Stimulated activated CD8-positive, alpha-beta memory T cell treated with anti-CD3 and anti-CD28 coated beads, Interleukin-7, amount 100 ng/mL, for 1 hour (primary cell): ENCODE data around the gene AKAP6.
"Not testable (repeated sequence)": the region's sequence is repeated elsewhere in the genome, so short reads cannot be mapped to it uniquely, and the experiment has no call there.

ENCODE experiments used
- DNase-seq, 2 donors: peaks; one replicate each; pipeline ENCODE4 v3.0.0-alpha.2; 2020; ENCODE audit warnings: low read depth in 2 of 2

AKAP6 gene

DNA sequence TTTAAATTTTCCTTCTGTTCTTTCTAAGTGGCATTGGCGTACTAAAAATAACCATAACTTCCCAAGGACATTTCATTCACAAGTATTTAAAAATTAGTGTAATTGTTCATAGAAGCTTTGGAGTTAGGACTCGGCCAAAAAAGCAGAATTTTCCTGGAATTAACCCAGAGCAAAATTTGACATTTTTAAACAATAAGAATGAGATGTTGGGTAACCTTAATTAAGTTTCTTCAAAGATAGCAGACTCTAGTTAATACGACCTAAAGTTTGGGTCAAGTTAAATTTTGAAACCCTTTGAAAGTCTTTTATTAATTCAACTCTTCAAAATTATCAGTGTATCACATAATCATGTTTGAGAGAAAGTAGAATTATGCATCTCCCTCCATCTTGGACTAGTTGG lies 118.3 kb downstream of the AKAP6 start:
- DNase-seq: no peak

GRCh38 chr14:32449648-32450047 lies 120.5 kb downstream of the AKAP6 start:
- no peak for DNase-seq

GRCh38 chr14:32450919-32451675 lies 122.0 kb downstream of the AKAP6 start:
- no peak for DNase-seq

DNA sequence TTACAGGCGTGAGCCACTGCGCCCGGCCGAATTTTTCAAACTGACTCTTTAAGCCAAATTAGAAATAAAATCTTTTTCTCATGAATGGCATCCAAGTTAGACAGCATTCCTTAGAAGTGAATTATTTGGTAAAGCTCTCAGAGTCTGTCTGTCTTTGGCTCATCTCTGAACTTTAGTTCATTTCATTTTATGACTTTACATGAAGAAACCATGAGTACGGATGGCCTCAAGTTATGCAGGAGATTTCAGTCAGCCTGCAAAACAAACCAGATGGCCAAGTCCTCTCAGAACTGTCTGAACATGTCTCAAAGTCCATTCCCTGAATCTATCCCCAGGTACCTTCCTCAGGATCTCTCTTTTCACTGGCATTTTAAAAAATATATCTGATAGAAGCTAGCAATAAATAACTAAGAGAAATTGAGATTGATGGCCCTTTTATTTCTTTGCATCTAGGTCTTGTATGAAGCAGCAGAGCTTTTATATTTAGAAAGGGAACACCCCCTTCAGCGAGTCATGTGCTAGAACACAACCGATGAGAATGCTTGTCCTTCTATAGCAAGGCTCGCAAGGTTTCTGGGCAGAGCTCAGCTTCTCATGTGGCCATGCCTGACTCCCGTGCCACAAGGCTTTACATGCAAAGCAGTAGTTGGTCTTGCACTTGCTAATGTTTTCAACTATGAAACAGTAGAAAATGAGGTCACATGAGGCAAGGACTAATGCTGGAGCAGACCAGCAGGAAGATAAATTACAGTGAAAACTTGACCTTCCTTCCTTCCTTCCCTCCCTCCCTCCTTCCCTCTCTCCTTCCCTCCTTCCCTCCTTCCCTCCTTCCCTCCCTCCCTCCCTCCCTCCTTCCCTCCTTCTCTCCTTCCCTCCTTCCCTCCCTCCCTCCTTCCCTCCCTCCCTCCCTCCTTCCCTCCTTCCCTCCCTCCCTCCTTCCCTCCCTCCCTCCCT lies 125.0 kb downstream of the AKAP6 start:
- DNase-seq: no peak

DNA sequence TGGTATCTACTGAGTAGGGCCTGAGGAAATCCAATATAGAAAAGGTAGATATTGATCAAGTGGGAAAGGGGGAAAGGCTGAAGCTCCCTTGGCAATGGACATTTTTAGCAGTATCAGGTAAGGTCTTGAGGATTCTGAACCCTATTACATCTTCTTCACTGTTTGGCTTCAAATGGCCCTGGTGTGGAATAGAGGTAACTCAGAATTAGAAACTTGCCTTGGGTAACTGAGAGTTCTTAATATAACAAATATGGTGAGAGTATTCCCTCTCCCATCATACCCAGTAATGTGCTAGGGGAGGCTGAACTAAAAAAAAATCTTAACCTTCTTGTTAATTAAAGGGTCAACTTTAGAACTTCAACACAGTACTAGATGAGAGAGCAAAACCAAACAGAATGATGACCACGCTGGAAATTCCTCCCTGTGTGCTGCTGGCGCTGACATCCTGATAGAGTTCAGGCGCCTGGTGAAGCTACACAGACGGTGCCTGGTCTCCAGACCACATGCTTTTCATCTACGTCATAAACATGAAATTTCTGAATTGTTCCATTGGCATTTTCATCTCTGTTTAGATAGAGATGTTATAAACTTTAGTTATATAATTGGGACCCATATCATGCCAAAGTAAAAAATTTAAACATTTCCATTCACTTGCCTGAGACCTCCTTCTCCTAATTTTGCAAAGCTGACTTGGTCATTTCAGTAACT lies 128.3 kb downstream of the AKAP6 start:
- no peak for DNase-seq

- DNase-seq: no peak
Observed at GRCh38 chr14:32458720-32459119, 129.6 kb downstream of the AKAP6 start.

GRCh38 chr14:32460267-32460666 lies 131.2 kb downstream of the AKAP6 start:
- DNase-seq: no peak

- DNase-seq: not testable (repeated sequence)
Observed at GRCh38 chr14:32462553-32462952, 133.5 kb downstream of the AKAP6 start.

DNA sequence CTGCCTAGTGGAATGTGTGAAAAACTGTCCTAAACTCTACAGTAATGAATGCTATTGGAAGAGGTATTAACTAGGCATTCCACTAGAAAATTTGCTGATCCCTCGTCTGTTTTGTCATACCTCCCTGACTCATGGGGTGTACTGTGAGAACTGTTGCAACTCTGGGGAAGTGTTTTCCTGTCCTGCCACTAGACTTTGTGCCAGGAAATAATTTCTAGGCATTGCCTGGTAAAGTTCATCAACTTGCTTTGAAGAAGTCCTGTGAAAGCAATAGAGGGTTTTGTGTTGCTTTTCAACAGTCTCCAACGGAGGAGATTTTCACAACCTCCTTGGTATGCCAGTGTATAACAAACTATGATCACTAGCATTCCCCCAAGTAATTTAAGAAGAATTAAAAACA lies 139.9 kb downstream of the AKAP6 start:
- DNase-seq: no peak

GRCh38 chr14:32469388-32470160 lies 140.5 kb downstream of the AKAP6 start:
- DNase-seq: no peak

GRCh38 chr14:32470161-32470715 lies 141.1 kb downstream of the AKAP6 start:
- no peak for DNase-seq

DNA sequence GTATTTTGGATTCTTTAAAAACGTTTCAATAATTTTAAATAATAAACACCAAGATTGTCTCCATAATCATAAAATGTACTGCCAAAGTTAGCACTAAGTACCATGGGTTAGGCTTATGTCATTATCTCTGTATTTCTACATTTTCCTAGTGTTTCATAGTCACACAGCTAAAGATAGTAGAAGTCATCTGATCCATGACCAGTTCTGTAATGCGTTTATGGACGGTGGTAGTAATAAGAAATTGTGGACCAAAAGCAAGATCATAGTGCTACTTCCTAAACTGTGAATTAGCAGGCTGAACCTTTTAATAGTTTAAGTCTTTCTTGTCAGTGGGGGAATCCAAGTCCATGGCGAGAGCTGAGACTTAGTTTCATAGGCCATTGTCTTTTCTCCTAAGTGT lies 142.1 kb downstream of the AKAP6 start:
- no peak for DNase-seq

DNA sequence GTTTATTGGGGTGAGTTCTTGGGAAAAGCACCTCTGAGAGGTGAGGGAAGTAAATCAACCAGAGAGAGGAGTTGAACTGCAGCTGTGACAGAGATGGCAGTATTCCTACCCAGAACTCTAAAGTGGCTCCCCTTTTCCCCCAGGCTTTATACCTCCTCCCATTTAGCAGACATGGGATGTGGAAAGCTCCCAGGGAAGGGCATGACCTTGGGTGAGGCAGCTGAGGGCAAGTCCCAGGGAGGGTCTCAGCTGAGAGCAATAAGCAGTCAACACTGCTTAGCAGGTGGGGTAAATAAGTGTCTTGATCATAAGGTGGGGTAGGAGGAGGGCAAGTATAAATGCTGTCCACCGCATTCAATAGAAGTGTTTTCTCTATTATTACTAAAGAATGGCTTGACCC lies 143.0 kb downstream of the AKAP6 start:
- no peak for DNase-seq

DNA sequence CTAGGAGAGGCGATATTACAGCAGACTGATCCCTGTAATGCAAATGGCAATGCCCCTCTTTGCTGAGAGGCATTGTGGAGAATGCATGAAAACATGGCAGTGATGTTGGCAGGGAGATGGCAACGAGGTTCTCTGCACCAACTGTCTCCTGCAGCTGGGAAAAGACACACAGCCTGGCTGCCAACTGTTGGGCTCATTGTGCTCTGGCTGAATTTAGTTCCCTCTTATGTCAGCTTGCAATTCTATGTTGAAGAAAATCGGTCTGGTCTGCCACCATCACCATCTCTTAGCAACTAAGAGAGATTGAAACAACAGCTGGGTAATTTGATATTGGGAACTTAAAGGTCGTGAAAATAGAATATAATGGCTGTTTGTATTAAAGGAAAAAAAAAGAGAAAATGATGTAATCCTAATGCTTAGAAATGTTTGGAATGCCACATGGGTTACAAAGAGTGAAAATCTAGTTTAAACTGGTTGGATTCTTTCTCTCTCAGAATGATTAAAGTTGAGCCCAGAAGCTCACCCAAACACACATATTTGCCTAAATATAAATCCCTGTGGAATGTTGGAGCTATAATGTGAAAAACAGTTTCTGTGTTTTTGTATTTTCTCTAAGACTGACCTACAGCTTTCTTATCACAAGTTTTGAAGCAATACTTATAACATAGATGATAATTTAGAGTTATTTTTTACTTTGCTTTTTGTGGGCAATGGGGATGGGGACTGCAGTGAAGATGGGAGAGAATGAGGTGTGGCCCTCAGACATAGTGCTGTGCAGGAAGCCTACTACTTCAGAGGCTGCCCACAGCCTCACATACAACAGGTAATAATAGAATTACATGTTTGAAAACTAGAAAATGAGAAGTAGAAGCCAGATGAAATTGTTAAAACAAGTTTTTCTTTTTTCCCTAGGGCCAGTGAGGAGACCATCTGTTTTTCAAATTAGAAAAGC lies 143.7 kb downstream of the AKAP6 start:
- no peak for DNase-seq

GRCh38 chr14:32473464-32473855 lies 144.4 kb downstream of the AKAP6 start:
- DNase-seq: no peak

DNA sequence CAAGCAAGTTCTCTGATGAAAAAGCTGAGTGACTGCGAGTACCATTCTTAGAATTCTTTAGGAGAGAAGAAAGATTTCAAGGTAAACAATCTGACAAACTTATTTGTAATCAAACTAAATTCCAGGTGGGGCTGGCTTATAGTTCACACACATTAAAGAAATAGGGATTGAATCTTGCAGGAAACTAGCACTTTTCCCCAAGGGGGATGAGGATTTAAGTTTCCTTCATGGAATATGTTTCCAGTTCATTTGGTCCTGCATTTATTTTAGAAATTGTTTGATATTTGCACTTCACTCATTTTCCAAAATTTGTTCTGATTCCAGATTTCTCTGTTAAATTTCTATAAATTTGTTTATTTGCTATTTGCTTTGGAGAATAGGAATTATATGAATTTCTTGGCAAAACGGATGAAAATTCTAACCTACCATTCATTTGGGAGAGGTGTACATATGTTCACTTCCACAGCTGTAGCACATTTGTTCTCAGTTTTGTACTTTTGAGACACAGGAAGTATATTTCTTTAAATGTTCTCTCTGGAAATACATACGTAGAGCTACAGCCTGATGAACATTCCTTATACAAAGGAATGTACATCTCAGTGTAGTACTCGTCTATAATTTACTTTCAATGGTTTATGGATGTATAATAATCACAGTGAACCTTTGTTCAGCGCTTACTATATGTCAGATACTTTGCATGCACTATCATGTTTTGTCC lies 145.5 kb downstream of the AKAP6 start:
- DNase-seq: no peak

DNA sequence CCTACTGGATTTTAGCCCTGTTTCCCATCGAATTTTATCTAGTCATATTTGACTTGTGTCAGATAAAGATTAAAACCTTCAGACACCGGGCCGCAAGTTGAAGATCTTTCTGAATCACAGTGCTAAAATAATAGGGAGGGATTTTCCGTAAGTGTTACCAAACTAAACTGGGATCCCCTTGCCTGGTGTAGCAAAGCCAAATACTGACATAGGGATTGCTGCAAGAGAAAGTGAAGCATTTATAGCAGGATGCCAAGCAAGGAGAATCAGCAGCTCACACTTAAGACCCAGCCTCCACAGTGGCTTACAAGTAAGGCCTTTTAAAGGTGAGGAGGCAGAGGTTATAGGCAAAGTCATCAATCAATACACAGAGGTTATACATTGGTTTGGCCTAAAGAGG lies 147.4 kb downstream of the AKAP6 start:
- DNase-seq: no peak

DNA sequence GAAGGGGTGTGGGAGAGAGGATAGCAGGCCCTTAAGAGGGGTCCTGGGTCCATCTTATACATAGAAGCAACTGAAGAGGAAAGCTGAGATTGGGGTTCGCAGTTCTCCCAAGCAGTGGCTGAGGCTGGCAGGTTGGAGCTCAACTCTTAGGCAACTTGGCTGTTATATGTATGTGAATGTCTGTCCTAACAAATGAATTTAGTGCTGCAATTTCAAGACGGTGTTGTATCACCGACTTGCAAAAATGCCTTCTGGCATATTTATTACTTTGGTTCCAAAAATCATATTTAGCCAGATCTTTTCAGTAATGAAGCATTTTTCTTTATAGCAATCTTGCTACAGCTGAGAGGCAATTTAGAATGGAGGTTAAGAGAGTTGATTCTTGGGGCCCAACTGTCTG lies 148.3 kb downstream of the AKAP6 start:
- no peak for DNase-seq

DNA sequence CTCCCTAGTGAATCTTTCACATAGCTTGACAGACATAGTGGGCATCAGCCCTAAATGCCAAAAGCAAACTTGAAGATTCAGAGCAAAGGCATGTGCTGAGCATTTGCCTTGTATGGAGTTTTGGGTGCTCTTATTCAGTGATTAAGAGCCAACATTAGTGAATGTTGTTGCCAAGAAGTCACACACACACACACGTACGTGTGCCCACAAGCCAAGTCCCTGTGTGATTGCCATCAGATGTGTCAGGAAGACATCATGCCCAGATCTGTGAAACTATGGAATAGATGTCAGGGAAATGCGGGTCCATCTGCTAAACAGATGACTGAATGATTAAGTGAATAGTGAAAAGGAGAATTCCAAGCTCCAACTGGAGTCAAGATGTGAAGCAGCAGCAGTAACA lies 149.0 kb downstream of the AKAP6 start:
- no peak for DNase-seq
